ENCODE data around the gene ASTN2.

DNA sequence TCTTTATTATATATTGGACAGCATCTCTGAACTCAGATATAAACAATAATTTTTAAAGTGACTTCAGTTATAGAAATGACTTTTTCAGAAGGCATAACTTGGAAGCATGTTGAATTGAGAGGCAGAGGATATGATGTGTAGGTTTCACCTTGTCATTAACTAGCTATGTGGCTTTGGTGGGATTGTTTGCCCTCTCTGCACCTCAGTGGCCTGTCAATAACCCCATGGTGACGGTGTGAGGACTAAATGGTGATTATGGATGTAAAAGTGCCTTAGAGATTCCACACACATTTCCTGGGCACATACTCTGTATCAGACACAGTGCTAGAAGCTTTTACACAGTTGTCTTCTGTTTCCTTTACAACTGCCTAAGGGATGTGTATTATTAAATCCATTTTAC is 962.6 kb downstream of the ASTN2 start:
- TF ChIP-seq POLR2AphosphoS5 (IDR thresholded peaks at IDR 0.05; ENCODE audit: low read depth, low read length) (no peak), TAF1 (IDR thresholded peaks at IDR 0.05; ENCODE audit: borderline replicate concordance, insufficient read depth, low read length) (no peak)
- TF ChIP-seq, protein P1, sequence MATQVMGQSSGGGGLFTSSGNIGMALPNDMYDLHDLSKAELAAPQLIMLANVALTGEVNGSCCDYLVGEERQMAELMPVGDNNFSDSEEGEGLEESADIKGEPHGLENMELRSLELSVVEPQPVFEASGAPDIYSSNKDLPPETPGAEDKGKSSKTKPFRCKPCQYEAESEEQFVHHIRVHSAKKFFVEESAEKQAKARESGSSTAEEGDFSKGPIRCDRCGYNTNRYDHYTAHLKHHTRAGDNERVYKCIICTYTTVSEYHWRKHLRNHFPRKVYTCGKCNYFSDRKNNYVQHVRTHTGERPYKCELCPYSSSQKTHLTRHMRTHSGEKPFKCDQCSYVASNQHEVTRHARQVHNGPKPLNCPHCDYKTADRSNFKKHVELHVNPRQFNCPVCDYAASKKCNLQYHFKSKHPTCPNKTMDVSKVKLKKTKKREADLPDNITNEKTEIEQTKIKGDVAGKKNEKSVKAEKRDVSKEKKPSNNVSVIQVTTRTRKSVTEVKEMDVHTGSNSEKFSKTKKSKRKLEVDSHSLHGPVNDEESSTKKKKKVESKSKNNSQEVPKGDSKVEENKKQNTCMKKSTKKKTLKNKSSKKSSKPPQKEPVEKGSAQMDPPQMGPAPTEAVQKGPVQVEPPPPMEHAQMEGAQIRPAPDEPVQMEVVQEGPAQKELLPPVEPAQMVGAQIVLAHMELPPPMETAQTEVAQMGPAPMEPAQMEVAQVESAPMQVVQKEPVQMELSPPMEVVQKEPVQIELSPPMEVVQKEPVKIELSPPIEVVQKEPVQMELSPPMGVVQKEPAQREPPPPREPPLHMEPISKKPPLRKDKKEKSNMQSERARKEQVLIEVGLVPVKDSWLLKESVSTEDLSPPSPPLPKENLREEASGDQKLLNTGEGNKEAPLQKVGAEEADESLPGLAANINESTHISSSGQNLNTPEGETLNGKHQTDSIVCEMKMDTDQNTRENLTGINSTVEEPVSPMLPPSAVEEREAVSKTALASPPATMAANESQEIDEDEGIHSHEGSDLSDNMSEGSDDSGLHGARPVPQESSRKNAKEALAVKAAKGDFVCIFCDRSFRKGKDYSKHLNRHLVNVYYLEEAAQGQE (IDR thresholded peaks at IDR 0.05; ENCODE audit: insufficient read depth in 1 of 2, low read depth in 2 of 2, low read length in 2 of 2), result no peak

Data from PFSK-1 (cell line).